Measurements from ENCODE around the gene EGFR. TPM values are rescaled to one million over a fixed set of nuclear protein-coding genes. Genes with fewer than 3 reads are reported as not detected.

The EGFR gene
- total RNA-seq, 1 donor from 2014 or later: 62.7 TPM

GRCh38 chr7:55084307-55084706 is 65.5 kb downstream of the EGFR start:
- Histone ChIP-seq H3K27me3 (ENCODE audit: low read depth) (no peaks in the 10 kb centered on the region), H3K4me3 (no peak overlapping the region), H3K4me1 (peaks cover 53% of the 10 kb centered on the region), H3K36me3 (no peaks in the 10 kb centered on the region), H3K9me3 (no peaks in the 10 kb centered on the region), H3K27ac (no peak overlapping the region)
- DNase-seq (no peak), ATAC-seq (no peak)
- TF ChIP-seq CTCF (IDR thresholded peaks at IDR 0.05): no peak
- intact Hi-C loops (cut with DNase I): no loop called here

GRCh38 chr7:55085511-55086412 is 66.9 kb downstream of the EGFR start:
- Histone ChIP-seq H3K4me3 (peak overlapping the region; percentile 25), H3K36me3 (no peaks in the 10 kb centered on the region), H3K27me3 (ENCODE audit: low read depth) (no peaks in the 10 kb centered on the region), H3K9me3 (no peaks in the 10 kb centered on the region), H3K27ac (peak overlapping the region; percentile 75), H3K4me1 (peaks cover 42% of the 10 kb centered on the region)
- intact Hi-C loops (cut with DNase I): loop anchor here (5.0 kb wide), 1 partner anchor 42 kb away; no protein-coding TSS in a partner anchor
- DNase-seq: no peak
- no peak for ATAC-seq
- TF ChIP-seq CTCF (IDR thresholded peaks at IDR 0.05): no peak

- H3K4me1 ChIP-seq: peaks cover 40% of the 10 kb centered on the region
- ATAC-seq (peak; percentile 66 to 71), DNase-seq (no peak)
- no peaks in the 10 kb centered on the region for H3K36me3 ChIP-seq
- peak overlapping the region; percentile 75 for H3K27ac ChIP-seq
- no peak for TF ChIP-seq CTCF (IDR thresholded peaks at IDR 0.05)
- no peaks in the 10 kb centered on the region for H3K27me3 ChIP-seq (ENCODE audit: low read depth)
- intact Hi-C loops (cut with DNase I): loop anchor here (5.0 kb wide), 1 partner anchor 41 kb away; no protein-coding TSS in a partner anchor
- peak overlapping the region; percentile 25 for H3K4me3 ChIP-seq
- H3K9me3 ChIP-seq: no peaks in the 10 kb centered on the region
These were observed 67.8 kb downstream of the EGFR start for GRCh38 chr7:55086413-55087201.

GRCh38 chr7:55087521-55087961 is 68.7 kb downstream of the EGFR start:
- ATAC-seq (no peak), DNase-seq (no peak)
- Histone ChIP-seq H3K4me3 (no peak overlapping the region), H3K36me3 (no peaks in the 10 kb centered on the region), H3K27ac (peak overlapping the region; percentile 75), H3K4me1 (peaks cover 38% of the 10 kb centered on the region), H3K27me3 (ENCODE audit: low read depth) (no peaks in the 10 kb centered on the region), H3K9me3 (no peaks in the 10 kb centered on the region)
- intact Hi-C loops (cut with DNase I): loop anchor here (5.0 kb wide), 1 partner anchor 40 kb away; no protein-coding TSS in a partner anchor
- TF ChIP-seq CTCF (IDR thresholded peaks at IDR 0.05): no peak

- Histone ChIP-seq H3K4me3 (no peak overlapping the region), H3K4me1 (peaks cover 40% of the 10 kb centered on the region), H3K9me3 (no peaks in the 10 kb centered on the region), H3K27me3 (ENCODE audit: low read depth) (no peaks in the 10 kb centered on the region), H3K27ac (peak overlapping the region; percentile 75), H3K36me3 (no peaks in the 10 kb centered on the region)
- no peak for TF ChIP-seq CTCF (IDR thresholded peaks at IDR 0.05)
- DNase-seq (no peak), ATAC-seq (no peak)
- intact Hi-C loops (cut with DNase I): loop anchor here (5.0 kb wide), 1 partner anchor 39 kb away; no protein-coding TSS in a partner anchor
These were observed 69.3 kb downstream of the EGFR start for GRCh38 chr7:55088107-55088506.
